GM12878 (cell line): ENCODE measurements around the gene PIGQ. TPM values are rescaled to one million over a fixed set of nuclear protein-coding genes. Genes with fewer than 3 reads are reported as not detected.

Experiments used
- CBX3 ChIP-seq: fragments of 200-600 bp; sonication (generic); IDR thresholded peaks from 2 replicates; pipeline ENCODE4 v1.6.1; 2016; ENCODE audit warnings: low read depth, borderline replicate concordance
- EED ChIP-seq: sonication (generic); IDR thresholded peaks from 2 replicates; pipeline ENCODE4 v1.6.1; 2016; ENCODE audit warnings: antibody characterized with exemption, low read depth
- ESRRA ChIP-seq: IDR thresholded peaks from 2 replicates; pipeline ENCODE4 v1.6.1; 2012; ENCODE audit warnings: mild to moderate bottlenecking, low read length, improper control_type of control experiment
- FOXM1 ChIP-seq: IDR thresholded peaks from 2 replicates; pipeline ENCODE4 v1.6.1; 2012; ENCODE audit warnings: low read depth, mild to moderate bottlenecking, inconsistent platforms, low read length, moderate library complexity
- IKZF1 ChIP-seq: fragments of 450-650 bp; conservative IDR thresholded peaks from 2 replicates; pipeline ENCODE4 v1.6.1; 2017; ENCODE audit warnings: antibody characterized with exemption, mild to moderate bottlenecking
- IRF4 ChIP-seq: IDR thresholded peaks from 2 replicates; pipeline ENCODE4 v1.6.1; 2011; ENCODE audit warnings: low read depth, low read length
- KAT2A ChIP-seq: conservative IDR thresholded peaks from 2 replicates; pipeline ENCODE4 v1.6.1; 2011; ENCODE audit warnings: low read depth, low read length; ENCODE audit not compliant: control insufficient read depth
- KLF5 ChIP-seq: fragments of 450-650 bp; IDR thresholded peaks from 2 replicates; pipeline ENCODE4 v1.6.1; 2014; ENCODE audit warnings: mild to moderate bottlenecking; ENCODE audit not compliant: partially characterized antibody
- MEF2B ChIP-seq: fragments of 450-650 bp; IDR thresholded peaks from 2 replicates; pipeline ENCODE4 v1.6.1; 2018; ENCODE audit warnings: mild to moderate bottlenecking, moderate library complexity; ENCODE audit not compliant: partially characterized antibody, poor library complexity, severe bottlenecking
- MYB ChIP-seq: fragments of 150-350 bp; IDR thresholded peaks from 2 replicates; pipeline ENCODE4 v1.6.1; 2014; ENCODE audit warnings: mild to moderate bottlenecking, low read depth, low read length, borderline replicate concordance
- NFIC ChIP-seq: IDR thresholded peaks from 2 replicates; pipeline ENCODE4 v1.6.1; 2012; ENCODE audit warnings: low read depth, mild to moderate bottlenecking, inconsistent platforms, low read length, moderate library complexity
- NFYB ChIP-seq: IDR thresholded peaks from 2 replicates; pipeline ENCODE4 v1.6.1; 2011; ENCODE audit warnings: low read depth, mild to moderate bottlenecking, low read length, improper control_type of control experiment, moderate library complexity; ENCODE audit not compliant: insufficient read depth
- POLR2AphosphoS2 ChIP-seq: IDR thresholded peaks from 2 replicates; pipeline ENCODE4 v1.6.1; 2011; ENCODE audit warnings: low read depth, mild to moderate bottlenecking, low read length, improper control_type of control experiment, moderate library complexity
- POU2F2 ChIP-seq: IDR thresholded peaks from 3 replicates; pipeline ENCODE4 v1.6.1; 2011; ENCODE audit warnings: low read depth, mild to moderate bottlenecking, low read length, borderline replicate concordance
- SIX5 ChIP-seq: IDR thresholded peaks from 2 replicates; pipeline ENCODE4 v1.6.1; 2011; ENCODE audit warnings: mild to moderate bottlenecking, low read depth, low read length, moderate library complexity; ENCODE audit not compliant: severe bottlenecking
- STAT1 ChIP-seq: fragments of 450-650 bp; conservative IDR thresholded peaks from 2 replicates; pipeline ENCODE4 v1.6.1; 2014; ENCODE audit warnings: antibody characterized with exemption, mild to moderate bottlenecking
- YBX1 ChIP-seq: fragments of 450-650 bp; IDR thresholded peaks from 2 replicates; pipeline ENCODE4 v1.6.1; 2016; ENCODE audit warnings: antibody characterized with exemption
- YY1 ChIP-seq: IDR thresholded peaks from 2 replicates; pipeline ENCODE4 v1.6.1; 2011; ENCODE audit warnings: low read depth, mild to moderate bottlenecking, low read length
- polyA plus RNA-seq, 11 experiments: library from polyadenylated mRNA; depleted of rRNA in 4 of 11; unstranded in 6 of 11; stranded (reverse) in 5 of 11; fragments of >200 nt; fragmentation: Nextera tagmentation in 4 of 11; fragmentation: Illumina TruSeq in 1 of 11; extraction: Ambion mirVana in 4 of 11; extraction: Trizol in 1 of 11; gene quantifications; 1 replicate in 1 of 11; 2 replicates in 10 of 11; pipeline versions ENCODE4 v1.2.1 to v1.2.3, GENCODE V29; 2011 to 2016; ENCODE audit warnings: inconsistent platforms in 2 of 11, missing spikeins in 2 of 11, low read depth in 1 of 11
- total RNA-seq, 4 experiments: library from RNA; depleted of rRNA in 3 of 4; stranded (reverse); fragments of >200 nt in 3 of 4; fragmentation: Illumina TruSeq in 1 of 4; extraction: Trizol in 1 of 4; gene quantifications; 2 replicates each; pipeline versions ENCODE4 v1.2.1 to v1.2.3, GENCODE V29; 2013 to 2021
- TF ChIP-seq, protein P1 (sequence below): fragments of 450-650 bp; IDR thresholded peaks from 2 replicates; pipeline ENCODE4 v1.6.1; 2017; ENCODE audit warnings: mild to moderate bottlenecking, moderate library complexity
- TF ChIP-seq, protein P2 (sequence below): IDR thresholded peaks from 2 replicates; pipeline ENCODE4 v1.6.1; 2012; ENCODE audit warnings: low read depth, low read length, improper control_type of control experiment
- TF ChIP-seq, protein P3 (sequence below): fragments of 450-650 bp; IDR thresholded peaks from 2 replicates; pipeline ENCODE4 v1.6.1; 2018; ENCODE audit warnings: mild to moderate bottlenecking, low read depth, moderate library complexity; ENCODE audit not compliant: partially characterized antibody

The PIGQ gene
- total and polyA plus RNA-seq, 10 of the 15 experiments (the other 5 are each of a cell fraction or from before 2014, with no cell fraction given) = 1.8 to 31.3 (median 17.5) TPM; not detected in 1

DNA sequence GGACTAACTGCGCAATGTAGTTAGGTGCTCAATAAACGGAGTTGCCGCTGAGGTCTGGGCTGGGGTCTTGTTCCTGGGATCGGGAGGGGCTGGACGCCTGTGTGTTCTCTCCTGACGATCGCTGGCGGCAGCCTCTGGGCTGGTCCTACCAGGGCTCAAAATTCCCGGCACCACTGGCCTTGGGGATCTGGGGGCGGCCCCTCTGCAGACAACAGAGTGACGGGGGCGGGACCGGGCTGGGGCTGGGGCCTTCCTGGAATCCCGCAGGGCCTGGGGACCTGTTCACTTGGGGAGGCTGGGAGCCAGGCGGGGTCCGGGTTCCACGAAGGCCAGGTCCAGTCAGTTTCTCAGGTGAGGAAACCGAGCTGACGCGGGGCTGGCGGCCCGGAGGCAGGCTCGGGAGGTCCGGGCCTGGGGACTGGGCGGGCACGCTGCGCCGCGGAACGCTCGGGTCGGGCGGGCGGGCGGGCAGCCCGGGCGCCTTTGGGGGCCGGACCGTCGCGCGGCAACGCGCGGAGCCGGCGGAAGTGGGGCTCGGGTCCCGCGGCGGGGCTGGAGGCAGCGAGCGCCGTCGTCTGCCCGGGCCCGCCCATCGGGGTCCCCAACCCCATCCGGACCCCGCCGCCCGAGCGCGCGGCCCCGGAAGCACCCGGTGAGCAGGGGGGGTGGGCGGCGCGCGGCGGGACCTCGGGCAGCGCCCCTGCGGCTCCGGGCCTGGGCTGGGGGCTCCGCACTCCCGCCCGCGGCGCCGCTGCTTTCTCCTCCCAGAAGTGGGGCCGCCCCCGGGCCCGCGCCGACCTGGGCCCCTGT lies at the start of gene PIGQ (continued):
- TF ChIP-seq, protein P1, sequence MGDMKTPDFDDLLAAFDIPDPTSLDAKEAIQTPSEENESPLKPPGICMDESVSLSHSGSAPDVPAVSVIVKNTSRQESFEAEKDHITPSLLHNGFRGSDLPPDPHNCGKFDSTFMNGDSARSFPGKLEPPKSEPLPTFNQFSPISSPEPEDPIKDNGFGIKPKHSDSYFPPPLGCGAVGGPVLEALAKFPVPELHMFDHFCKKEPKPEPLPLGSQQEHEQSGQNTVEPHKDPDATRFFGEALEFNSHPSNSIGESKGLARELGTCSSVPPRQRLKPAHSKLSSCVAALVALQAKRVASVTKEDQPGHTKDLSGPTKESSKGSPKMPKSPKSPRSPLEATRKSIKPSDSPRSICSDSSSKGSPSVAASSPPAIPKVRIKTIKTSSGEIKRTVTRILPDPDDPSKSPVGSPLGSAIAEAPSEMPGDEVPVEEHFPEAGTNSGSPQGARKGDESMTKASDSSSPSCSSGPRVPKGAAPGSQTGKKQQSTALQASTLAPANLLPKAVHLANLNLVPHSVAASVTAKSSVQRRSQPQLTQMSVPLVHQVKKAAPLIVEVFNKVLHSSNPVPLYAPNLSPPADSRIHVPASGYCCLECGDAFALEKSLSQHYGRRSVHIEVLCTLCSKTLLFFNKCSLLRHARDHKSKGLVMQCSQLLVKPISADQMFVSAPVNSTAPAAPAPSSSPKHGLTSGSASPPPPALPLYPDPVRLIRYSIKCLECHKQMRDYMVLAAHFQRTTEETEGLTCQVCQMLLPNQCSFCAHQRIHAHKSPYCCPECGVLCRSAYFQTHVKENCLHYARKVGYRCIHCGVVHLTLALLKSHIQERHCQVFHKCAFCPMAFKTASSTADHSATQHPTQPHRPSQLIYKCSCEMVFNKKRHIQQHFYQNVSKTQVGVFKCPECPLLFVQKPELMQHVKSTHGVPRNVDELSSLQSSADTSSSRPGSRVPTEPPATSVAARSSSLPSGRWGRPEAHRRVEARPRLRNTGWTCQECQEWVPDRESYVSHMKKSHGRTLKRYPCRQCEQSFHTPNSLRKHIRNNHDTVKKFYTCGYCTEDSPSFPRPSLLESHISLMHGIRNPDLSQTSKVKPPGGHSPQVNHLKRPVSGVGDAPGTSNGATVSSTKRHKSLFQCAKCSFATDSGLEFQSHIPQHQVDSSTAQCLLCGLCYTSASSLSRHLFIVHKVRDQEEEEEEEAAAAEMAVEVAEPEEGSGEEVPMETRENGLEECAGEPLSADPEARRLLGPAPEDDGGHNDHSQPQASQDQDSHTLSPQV = no peak
- TF ChIP-seq NFYB (no peak), YY1 (0 out of 2 replicates have a peak, but pooled peaks have one; percentile 43), YBX1 (no peak), NFIC (no peak), IKZF1 (peak; percentile 49), POLR2AphosphoS2 (no peak), FOXM1 (no peak), SIX5 (peak; percentile 33), IRF4 (no peak), MYB (no peak), CBX3 (no peak), MEF2B (no peak), ESRRA (no peak), STAT1 (no peak), KAT2A (no peak), KLF5 (no peak), POU2F2 (no peak; the same call in 2 of the 3 replicates), EED (no peak)
- TF ChIP-seq, protein P2, sequence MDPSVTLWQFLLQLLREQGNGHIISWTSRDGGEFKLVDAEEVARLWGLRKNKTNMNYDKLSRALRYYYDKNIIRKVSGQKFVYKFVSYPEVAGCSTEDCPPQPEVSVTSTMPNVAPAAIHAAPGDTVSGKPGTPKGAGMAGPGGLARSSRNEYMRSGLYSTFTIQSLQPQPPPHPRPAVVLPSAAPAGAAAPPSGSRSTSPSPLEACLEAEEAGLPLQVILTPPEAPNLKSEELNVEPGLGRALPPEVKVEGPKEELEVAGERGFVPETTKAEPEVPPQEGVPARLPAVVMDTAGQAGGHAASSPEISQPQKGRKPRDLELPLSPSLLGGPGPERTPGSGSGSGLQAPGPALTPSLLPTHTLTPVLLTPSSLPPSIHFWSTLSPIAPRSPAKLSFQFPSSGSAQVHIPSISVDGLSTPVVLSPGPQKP = no peak
- TF ChIP-seq, protein P3, sequence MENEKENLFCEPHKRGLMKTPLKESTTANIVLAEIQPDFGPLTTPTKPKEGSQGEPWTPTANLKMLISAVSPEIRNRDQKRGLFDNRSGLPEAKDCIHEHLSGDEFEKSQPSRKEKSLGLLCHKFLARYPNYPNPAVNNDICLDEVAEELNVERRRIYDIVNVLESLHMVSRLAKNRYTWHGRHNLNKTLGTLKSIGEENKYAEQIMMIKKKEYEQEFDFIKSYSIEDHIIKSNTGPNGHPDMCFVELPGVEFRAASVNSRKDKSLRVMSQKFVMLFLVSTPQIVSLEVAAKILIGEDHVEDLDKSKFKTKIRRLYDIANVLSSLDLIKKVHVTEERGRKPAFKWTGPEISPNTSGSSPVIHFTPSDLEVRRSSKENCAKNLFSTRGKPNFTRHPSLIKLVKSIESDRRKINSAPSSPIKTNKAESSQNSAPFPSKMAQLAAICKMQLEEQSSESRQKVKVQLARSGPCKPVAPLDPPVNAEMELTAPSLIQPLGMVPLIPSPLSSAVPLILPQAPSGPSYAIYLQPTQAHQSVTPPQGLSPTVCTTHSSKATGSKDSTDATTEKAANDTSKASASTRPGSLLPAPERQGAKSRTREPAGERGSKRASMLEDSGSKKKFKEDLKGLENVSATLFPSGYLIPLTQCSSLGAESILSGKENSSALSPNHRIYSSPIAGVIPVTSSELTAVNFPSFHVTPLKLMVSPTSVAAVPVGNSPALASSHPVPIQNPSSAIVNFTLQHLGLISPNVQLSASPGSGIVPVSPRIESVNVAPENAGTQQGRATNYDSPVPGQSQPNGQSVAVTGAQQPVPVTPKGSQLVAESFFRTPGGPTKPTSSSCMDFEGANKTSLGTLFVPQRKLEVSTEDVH = no peak
